ENCODE measurements around the gene MORN3.
"Not testable (repeated sequence)": the region's sequence is repeated elsewhere in the genome, so short reads cannot be mapped to it uniquely, and the experiment has no call there.

Gene MORN3

DNA sequence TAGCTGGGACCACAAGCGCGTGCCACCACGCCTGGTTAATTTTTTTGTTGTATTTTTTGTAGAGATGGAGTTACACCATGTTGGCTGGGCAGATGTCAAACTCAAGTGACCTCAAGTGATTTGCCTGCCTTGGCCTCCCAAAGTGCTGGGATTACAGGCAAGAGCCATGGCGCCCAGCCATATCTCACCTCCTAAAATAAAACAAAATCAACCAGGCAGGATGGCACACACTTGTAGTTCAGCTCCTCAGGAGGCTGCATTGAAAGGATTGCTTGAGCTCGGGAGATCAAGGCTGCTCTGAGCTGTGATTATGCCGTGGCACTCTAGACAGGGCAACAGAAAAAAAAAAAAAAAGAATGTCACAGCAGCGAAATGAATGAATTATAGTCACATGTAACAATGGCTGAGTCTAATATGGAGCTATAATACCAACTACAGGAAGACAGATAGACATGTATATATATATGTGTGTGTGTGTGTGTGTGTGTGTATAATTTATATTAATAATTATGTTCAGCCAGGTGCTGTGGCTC, 23.8 kb upstream of the MORN3 start:
- H3K4me3 ChIP-seq (ENCODE audit: low read depth, low read length) = no peak overlapping the region

GRCh38 chr12:121692744-121693143, 23.3 kb upstream of the MORN3 start:
- H3K4me3 ChIP-seq (ENCODE audit: low read depth, low read length) = not testable (repeated sequence)

GRCh38 chr12:121689430-121689829, 20.0 kb upstream of the MORN3 start:
- no peak overlapping the region for H3K4me3 ChIP-seq (ENCODE audit: low read depth, low read length)

DNA sequence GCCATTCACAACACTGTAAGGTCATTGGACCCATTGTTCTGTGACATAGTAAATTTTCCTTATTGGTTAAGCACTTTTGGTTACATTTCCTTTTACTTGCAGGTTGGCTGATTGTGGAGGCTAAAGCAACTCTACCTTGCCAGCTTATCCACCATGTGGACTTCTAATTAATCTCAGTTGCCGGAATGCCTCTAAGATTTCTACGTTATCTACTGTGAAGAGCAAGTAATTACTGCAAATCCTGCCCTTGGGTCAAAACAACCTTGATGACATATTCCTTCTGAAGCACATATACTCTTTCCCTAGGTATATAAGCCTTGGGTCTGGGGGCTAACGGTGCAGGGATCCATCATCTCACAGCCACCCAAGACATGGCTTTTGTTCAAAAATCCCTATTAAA, 19.5 kb upstream of the MORN3 start:
- H3K4me3 ChIP-seq (ENCODE audit: low read depth, low read length) = no peak overlapping the region

- H3K4me3 ChIP-seq (ENCODE audit: low read depth, low read length) = not testable (repeated sequence)
These were observed 10.3 kb upstream of the MORN3 start for GRCh38 chr12:121679661-121680197.

- no peak overlapping the region for H3K4me3 ChIP-seq (ENCODE audit: low read depth, low read length)
These were observed 9.4 kb upstream of the MORN3 start for GRCh38 chr12:121678716-121679300.

GRCh38 chr12:121678305-121678704, 8.9 kb upstream of the MORN3 start:
- H3K4me3 ChIP-seq (ENCODE audit: low read depth, low read length) = no peak overlapping the region

DNA sequence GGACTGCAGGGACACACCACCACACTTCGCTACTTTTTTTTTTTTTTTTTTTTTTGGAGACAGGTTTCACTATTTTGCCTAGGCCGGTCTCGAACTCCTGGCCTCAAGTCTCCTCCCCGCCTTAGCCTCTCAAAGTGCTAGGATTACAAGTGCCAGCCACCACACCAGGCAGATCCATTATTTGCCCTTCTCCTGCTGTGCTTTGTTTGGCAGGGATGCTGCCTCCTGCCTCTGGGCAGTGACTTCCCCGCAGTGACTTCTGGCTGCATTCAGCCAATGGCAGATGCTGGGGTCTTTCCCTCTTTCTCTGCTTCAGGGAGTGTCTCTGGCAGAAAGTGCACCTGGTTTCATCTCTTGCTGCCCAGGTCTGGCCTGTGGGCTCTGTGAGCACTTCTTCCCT, 6.7 kb upstream of the MORN3 start:
- no peak overlapping the region for H3K4me3 ChIP-seq (ENCODE audit: low read depth, low read length)

GRCh38 chr12:121673013-121673511, 3.6 kb upstream of the MORN3 start:
- peak overlapping the region; percentile 41 for H3K4me3 ChIP-seq (ENCODE audit: low read depth, low read length)

DNA sequence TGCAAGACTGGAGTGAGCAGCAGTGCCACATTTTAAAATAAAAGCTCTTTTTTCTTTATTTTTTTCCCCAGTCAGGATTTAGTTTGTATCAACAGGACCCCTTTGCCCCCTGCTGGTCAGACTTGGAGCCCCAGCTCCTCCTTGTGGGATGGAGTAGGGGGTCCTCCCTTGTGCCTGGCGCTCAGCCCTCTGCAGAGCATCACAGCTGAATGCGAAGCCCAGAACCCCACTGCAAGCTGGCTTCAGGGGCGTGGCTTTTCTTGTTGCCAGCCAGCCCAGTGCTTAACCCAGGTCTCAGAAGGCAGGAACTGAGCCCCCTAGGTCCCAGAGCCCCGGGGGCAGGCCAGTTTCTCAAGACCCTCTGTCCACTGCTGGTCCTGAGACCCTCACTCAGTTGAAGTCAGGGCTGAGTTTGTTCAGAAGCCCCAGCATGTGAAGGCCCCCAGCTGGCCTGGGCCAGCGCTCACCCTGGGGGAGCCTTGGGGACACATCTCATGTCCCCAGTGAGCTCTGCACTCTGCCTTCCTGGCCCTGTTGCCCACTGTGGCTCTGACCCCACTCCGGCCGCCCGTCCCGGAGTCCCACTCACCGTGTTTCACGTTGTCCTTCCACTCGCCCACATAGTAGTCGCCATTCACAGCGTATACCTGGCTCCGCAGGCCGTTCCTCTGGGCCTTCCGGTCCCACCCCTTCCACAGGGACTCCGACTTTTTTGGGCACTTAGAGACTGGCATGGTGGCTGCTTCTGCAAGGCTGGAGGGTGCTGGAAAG, 519 bp downstream of the MORN3 start:
- no peak overlapping the region for H3K4me3 ChIP-seq (ENCODE audit: low read depth, low read length)

DNA sequence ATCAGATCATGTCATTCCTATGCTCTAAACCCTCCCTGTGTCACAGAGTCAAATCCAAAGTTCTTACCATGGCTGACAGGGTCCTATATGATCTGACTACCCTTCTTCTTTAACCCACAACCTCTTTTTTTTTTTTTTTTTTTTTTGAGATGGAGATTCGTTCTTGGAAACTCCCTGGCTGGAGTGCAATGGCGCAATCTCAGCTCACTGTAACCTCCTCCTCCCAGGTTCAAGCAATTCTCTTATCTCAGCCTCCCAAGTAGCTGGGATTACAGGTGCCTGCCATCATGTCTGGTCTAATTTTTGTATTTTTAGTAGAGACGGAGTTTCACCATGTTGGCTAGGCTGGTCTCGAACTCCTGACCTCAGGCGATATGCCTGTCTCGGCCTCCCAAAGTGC, 2.6 kb downstream of the MORN3 start:
- H3K4me3 ChIP-seq (ENCODE audit: low read depth, low read length) = not testable (repeated sequence)

- no peak overlapping the region for H3K4me3 ChIP-seq (ENCODE audit: low read depth, low read length)
These were observed 5.9 kb downstream of the MORN3 start for GRCh38 chr12:121663610-121663929.

DNA sequence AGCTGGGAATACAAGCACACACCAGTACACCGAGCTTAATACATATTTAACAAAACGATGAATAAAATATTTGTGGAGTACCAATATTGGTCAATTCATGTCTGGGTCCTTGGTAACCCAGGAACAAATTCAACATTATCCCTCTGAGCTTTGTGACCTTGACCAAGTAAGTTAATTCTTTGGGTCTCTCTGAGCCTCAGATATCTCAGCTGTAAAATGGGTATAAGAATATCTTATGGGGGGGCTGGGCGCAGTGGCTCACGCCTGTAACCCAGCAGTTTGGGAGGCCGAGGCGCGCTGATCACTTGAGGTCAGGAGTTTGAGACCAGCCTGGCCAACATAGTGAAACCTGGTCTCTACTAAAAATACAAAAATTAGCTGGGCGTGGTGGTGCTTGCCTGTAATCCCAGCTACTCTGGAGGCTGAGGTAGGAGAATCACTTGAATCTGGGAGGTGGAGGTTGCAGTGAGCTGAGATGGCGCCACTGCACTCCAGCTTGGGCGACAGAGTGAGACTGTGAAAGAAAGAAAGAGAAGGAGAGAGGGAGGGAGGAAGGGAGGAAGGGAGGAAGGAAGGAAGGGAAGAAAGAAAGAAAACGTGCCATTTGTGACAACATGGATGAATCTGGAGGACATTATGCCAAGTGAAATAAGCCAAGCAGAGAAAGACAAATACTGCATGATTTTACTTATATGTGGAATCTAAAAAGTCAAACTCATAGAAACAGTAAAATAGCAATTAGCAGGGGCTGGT, 7.9 kb downstream of the MORN3 start:
- H3K4me3 ChIP-seq (ENCODE audit: low read depth, low read length) = not testable (repeated sequence)

DNA sequence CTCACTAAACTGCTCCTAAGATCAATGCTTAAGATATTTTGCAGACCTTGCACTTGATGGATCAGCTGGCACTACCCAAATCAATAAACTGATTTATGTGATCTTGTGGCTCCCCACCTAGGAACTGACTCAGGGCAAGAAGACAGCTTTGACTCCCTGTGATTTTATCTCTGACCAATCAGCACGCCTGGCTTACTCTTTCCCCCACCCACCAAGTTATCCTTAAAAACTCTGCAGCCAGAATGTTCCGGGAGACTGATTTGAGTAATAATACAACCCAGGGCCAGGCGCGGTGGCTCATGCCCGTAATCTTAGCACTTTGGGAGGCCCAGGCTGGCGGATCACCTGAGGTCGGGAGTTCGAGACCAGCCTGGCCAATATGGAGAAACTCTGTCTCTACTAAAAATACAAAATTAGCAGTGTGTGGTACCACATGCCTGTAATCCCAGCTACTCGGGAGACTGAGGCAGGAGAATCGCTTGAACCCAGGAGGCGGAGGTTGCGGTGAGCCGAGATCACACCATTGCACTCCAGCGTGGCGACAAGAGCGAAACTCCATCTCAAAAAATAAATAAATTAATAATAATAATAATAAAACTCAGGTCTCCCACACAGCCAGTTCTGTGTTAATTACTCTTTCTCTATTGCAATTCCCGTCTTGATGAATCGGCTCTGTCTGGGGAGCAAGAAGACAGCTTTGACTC, 12.0 kb downstream of the MORN3 start:
- no peak overlapping the region for H3K4me3 ChIP-seq (ENCODE audit: low read depth, low read length)

- no peak overlapping the region for H3K4me3 ChIP-seq (ENCODE audit: low read depth, low read length)
These were observed 13.3 kb downstream of the MORN3 start for GRCh38 chr12:121656122-121656521.

- no peak overlapping the region for H3K4me3 ChIP-seq (ENCODE audit: low read depth, low read length)
These were observed 15.5 kb downstream of the MORN3 start for GRCh38 chr12:121653999-121654398.

DNA sequence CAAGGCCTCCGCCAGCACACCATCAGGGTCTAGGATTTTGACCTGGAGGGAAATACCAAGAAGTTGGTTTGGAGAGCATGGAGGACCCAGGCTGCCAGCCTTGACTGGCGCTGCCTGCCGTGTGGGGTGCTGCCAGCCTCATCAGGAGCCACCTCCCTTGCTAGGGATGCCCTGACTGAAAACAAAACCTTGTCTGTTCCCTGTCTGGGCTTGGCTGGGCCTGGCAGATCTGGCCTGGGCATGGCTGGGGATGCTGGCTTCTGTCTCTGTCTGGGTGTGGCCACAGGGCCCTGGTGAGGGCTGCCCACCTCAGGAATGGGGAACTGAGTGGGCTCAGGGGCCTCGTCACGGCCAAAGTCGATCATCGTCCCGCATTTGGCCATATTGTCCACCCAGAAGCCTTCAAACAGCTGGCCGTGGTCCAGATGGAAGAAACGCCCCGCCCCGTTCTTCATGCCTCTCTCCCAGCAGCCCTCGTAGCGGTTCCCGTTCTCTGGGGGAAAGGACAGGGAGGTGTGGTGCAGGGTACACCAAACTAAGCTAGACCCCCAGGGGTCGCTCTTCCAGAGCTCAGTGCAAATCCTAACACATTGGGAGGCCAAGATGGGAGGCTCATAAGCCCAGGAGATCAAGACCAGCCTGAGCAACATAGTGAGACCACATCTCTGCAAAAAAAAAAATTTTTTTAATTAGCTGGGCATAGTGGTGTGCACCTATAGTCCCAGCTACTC, 16.5 kb downstream of the MORN3 start:
- no peak overlapping the region for H3K4me3 ChIP-seq (ENCODE audit: low read depth, low read length)

- H3K4me3 ChIP-seq (ENCODE audit: low read depth, low read length) = no peak overlapping the region
These were observed 18.1 kb downstream of the MORN3 start for GRCh38 chr12:121651320-121651719.

GRCh38 chr12:121649819-121650353, 19.6 kb downstream of the MORN3 start:
- H3K4me3 ChIP-seq (ENCODE audit: low read depth, low read length) = no peak overlapping the region

- H3K4me3 ChIP-seq (ENCODE audit: low read depth, low read length) = no peak overlapping the region
These were observed 20.1 kb downstream of the MORN3 start for GRCh38 chr12:121649322-121649721.
